Muscle layer of duodenum (tissue), 2 donors: ENCODE results near the gene KCTD2.
A peak's percentile ranks its signal among the peaks of the same experiment; 100 is the strongest.

Experiments used
- H3K27ac ChIP-seq: one replicate; pipeline ENCODE4 v1.7.0; 2013; ENCODE audit warnings: mild to moderate bottlenecking, low read length
- H3K27me3 ChIP-seq: one replicate; pipeline ENCODE4 v1.7.0; 2013; ENCODE audit warnings: low read depth, mild to moderate bottlenecking, control low read depth, low read length
- H3K36me3 ChIP-seq, 2 donors: one replicate each; pipeline ENCODE4 v1.7.0; 2013; ENCODE audit warnings: low read length in 2 of 2, control low read depth in 1 of 2, mild to moderate bottlenecking in 1 of 2; ENCODE audit not compliant: insufficient read depth in 2 of 2, control insufficient read depth in 1 of 2
- H3K4me1 ChIP-seq, 2 donors: one replicate each; pipeline ENCODE4 v1.7.0; 2013; ENCODE audit warnings: low read length in 2 of 2, mild to moderate bottlenecking in 2 of 2, control low read depth in 1 of 2, moderate library complexity in 1 of 2; ENCODE audit not compliant: insufficient read depth in 2 of 2, control insufficient read depth in 1 of 2
- H3K4me3 ChIP-seq, 2 donors: one replicate each; pipeline ENCODE4 v1.7.0; 2013; ENCODE audit warnings: low read length in 2 of 2, low read depth in 1 of 2, mild to moderate bottlenecking in 1 of 2
- H3K9me3 ChIP-seq, 2 donors: one replicate each; pipeline ENCODE4 v1.7.0; 2013; ENCODE audit warnings: low read length in 2 of 2, control low read depth in 1 of 2, mild to moderate bottlenecking in 1 of 2; ENCODE audit not compliant: control insufficient read depth in 1 of 2
- donor health status: healthy.

KCTD2 gene

DNA sequence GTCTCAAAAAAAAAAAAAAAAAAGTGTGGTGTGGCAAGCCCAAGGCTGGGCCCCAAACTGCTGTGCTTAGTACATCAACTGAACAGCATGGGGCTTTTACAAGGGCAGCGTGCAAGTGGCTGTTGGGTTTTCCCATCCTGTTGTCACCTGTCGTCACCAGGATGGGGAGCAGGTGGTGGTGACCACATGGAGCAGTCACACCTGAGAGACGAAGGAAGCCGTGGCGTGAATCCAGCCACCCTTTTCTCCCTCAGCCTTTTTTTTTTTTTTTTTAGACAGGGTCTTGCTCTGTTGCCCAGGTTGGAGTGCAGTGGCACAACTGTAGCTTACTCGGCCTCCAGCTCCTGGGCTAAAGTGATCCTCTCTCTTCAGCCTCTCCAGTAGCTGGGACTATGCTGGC lies 38.7 kb upstream of the KCTD2 start:
- peaks cover 7 to 23% of the 10 kb centered on the region in 2 donors for H3K4me1 ChIP-seq
- H3K27ac ChIP-seq = no peak overlapping the region
- H3K9me3 ChIP-seq = no peaks in the 10 kb centered on the region
- H3K36me3 ChIP-seq = peaks cover 0 to 21% of the 10 kb centered on the region in 2 donors
- no peak overlapping the region for H3K4me3 ChIP-seq
- H3K27me3 ChIP-seq = no peaks in the 10 kb centered on the region

GRCh38 chr17:75009139-75009724 lies 37.8 kb upstream of the KCTD2 start:
- H3K27ac ChIP-seq = no peak overlapping the region
- peaks cover 14 to 29% of the 10 kb centered on the region in 2 donors for H3K4me1 ChIP-seq
- H3K27me3 ChIP-seq = no peaks in the 10 kb centered on the region
- H3K36me3 ChIP-seq = peaks cover 0 to 13% of the 10 kb centered on the region in 2 donors
- no peaks in the 10 kb centered on the region for H3K9me3 ChIP-seq
- H3K4me3 ChIP-seq = no peak overlapping the region

GRCh38 chr17:75010683-75011400 lies 36.2 kb upstream of the KCTD2 start:
- H3K27ac ChIP-seq = peak overlapping the region; percentile 71
- peaks cover 14 to 29% of the 10 kb centered on the region in 2 donors for H3K4me1 ChIP-seq
- no peaks in the 10 kb centered on the region for H3K27me3 ChIP-seq
- H3K9me3 ChIP-seq = no peaks in the 10 kb centered on the region
- peak overlapping the region in 1 of 2 donors; percentile 91 for H3K4me3 ChIP-seq
- H3K36me3 ChIP-seq = no peaks in the 10 kb centered on the region

GRCh38 chr17:75011401-75012095 lies 35.5 kb upstream of the KCTD2 start:
- Histone ChIP-seq H3K4me1 (peaks cover 14 to 29% of the 10 kb centered on the region in 2 donors), H3K4me3 (peak overlapping the region; percentile 61 to 91), H3K27me3 (no peaks in the 10 kb centered on the region), H3K36me3 (no peaks in the 10 kb centered on the region), H3K9me3 (no peaks in the 10 kb centered on the region), H3K27ac (peak overlapping the region; percentile 71)

DNA sequence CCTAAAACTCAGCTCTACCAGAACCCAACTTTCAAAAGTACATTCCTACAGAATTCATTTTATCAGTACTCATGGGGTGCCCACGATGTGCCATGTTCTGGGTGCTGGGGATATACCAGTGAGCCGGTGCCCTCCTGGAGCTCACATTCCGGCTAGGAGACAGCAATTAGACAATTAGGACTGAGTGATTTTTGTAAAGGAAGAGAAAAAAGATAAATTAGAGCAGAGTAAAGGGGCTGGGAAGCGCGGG lies 35.0 kb upstream of the KCTD2 start:
- Histone ChIP-seq H3K9me3 (no peaks in the 10 kb centered on the region), H3K4me3 (peak overlapping the region; percentile 61 to 91), H3K27ac (peak overlapping the region; percentile 71), H3K36me3 (no peaks in the 10 kb centered on the region), H3K4me1 (peaks cover 14 to 29% of the 10 kb centered on the region in 2 donors), H3K27me3 (no peaks in the 10 kb centered on the region)

GRCh38 chr17:75012346-75013091 lies 34.5 kb upstream of the KCTD2 start, which contains the start of gene MRPL58:
TSS of gene MRPL58 (plus strand) at chr17:75012670. CDS start at chr17:75012687, 17 bp downstream.
- H3K9me3 ChIP-seq = no peaks in the 10 kb centered on the region
- no peaks in the 10 kb centered on the region for H3K27me3 ChIP-seq
- peak within 1 kb of the TSS; percentile 61 to 91 for H3K4me3 ChIP-seq
- H3K36me3 ChIP-seq = no peaks in the 10 kb centered on the region
- H3K27ac ChIP-seq = peak within 1 kb of the TSS; percentile 71
- peaks cover 14 to 29% of the 10 kb centered on the region in 2 donors for H3K4me1 ChIP-seq

DNA sequence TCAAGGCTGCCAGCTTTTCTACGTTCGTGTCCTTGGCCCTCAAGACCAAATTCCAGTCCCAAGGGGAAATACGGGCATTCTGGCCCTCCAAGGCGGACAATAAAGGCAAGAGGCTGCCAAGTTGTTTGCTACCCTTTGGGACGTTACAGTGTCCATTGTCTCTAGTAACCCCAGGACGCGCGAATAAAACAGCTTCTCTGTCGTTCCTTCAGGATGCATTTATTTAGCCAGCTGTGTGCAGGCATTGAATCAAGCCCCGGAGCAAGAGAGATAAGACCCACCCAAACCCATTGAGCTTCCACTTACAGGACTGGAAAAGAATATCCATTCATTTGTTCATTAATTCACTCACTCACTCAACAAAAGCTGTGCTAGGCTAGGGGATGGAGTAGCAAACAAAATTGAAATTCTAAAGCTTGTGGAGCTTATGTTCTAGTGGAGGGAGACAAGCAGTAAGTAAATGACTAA lies 33.9 kb upstream of the KCTD2 start:
- no peaks in the 10 kb centered on the region for H3K27me3 ChIP-seq
- peak overlapping the region; percentile 61 to 91 for H3K4me3 ChIP-seq
- H3K36me3 ChIP-seq = no peaks in the 10 kb centered on the region
- no peaks in the 10 kb centered on the region for H3K9me3 ChIP-seq
- peaks cover 14 to 29% of the 10 kb centered on the region in 2 donors for H3K4me1 ChIP-seq
- peak overlapping the region; percentile 27 for H3K27ac ChIP-seq

DNA sequence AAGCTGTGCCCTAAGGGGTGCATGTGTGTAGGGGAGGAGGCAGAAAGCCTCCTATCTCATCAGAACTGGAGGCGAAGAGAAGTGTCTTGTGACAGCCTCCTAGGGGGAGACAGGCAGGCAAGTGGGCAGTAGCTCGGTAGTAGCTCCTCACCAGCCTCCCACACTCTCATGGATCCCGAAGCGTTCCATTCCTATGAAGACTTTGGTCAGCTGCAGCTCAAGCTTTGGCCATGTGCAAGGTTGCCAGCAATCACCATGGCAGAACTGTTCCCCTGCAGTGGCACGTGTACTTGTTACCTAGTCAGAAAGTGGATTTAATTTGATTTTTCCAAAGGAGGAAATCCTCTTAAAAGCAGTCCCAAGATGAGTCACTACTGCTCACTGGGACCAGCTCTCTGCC lies 27.9 kb upstream of the KCTD2 start:
- Histone ChIP-seq H3K9me3 (no peaks in the 10 kb centered on the region), H3K27me3 (no peaks in the 10 kb centered on the region), H3K4me1 (no peaks in the 10 kb centered on the region), H3K27ac (no peak overlapping the region), H3K4me3 (no peak overlapping the region), H3K36me3 (peaks cover 13 to 30% of the 10 kb centered on the region in 2 donors)

- no peaks in the 10 kb centered on the region for H3K9me3 ChIP-seq
- H3K36me3 ChIP-seq = peaks cover 13 to 30% of the 10 kb centered on the region in 2 donors
- H3K4me3 ChIP-seq = no peak overlapping the region
- no peaks in the 10 kb centered on the region for H3K4me1 ChIP-seq
- H3K27ac ChIP-seq = no peak overlapping the region
- no peaks in the 10 kb centered on the region for H3K27me3 ChIP-seq
Measured at GRCh38 chr17:75019710-75020109, 27.3 kb upstream of the KCTD2 start.

DNA sequence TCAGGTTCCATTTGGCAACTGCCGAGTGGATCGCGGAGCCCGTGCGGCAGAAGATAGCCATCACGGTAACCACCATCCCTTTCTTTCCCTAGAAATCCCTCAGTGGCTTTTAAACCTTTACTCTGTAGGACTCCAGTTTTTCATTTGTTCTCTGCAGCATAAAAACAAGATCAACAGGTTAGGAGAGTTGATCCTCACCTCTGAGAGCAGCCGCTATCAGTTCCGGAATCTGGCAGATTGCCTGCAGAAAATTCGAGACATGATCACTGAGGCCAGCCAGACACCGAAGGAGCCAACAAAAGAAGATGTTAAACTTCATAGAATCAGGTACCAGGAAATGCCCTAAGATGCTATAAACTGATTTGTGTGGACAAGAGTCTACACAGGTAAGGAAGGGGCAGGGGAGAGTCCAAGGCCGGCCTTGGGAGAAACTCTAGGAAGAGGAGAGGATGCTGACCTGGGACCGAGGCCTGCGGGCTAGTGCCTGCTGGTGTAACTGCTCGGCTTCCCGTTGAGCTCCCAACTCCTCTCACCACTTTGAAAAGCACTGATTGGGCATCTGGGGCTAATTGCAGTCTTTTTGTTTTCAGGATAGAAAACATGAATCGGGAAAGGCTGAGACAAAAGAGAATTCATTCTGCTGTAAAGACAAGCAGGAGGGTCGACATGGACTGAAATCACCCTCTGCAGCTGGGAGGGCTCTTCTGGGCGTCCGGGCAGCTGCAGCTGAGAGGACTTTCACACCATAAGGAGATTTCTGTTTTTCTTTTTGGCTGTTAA lies 26.5 kb upstream of the KCTD2 start:
- no peak overlapping the region for H3K4me3 ChIP-seq
- H3K27ac ChIP-seq = no peak overlapping the region
- no peaks in the 10 kb centered on the region for H3K4me1 ChIP-seq
- no peaks in the 10 kb centered on the region for H3K27me3 ChIP-seq
- H3K36me3 ChIP-seq = peaks cover 13 to 30% of the 10 kb centered on the region in 2 donors
- H3K9me3 ChIP-seq = no peaks in the 10 kb centered on the region
